CD14-positive monocyte (primary cell): Measurements from ENCODE around the gene ST3GAL4. TPM values are rescaled to one million over a fixed set of nuclear protein-coding genes. Genes with fewer than 3 reads are reported as not detected.

Source experiments
- DNase-seq, 3 donors: peaks; one replicate each; pipeline ENCODE4 v3.0.0-alpha.2; 2011 to 2022
- H2AFZ ChIP-seq: 2 replicates; pipeline ENCODE4 v1.6.0; 2012; ENCODE audit warnings: mild to moderate bottlenecking, low read depth, low read length, inconsistent platforms; ENCODE audit not compliant: insufficient read depth, poor library complexity, severe bottlenecking
- H3K27ac ChIP-seq, 2 donors: 1 replicate in 1 of 2; 2 replicates in 1 of 2; pipeline ENCODE4 v1.5.1; 2012 to 2013; ENCODE audit warnings: low read length in 2 of 2, control low read depth in 1 of 2, inconsistent platforms in 1 of 2, low read depth in 1 of 2, mild to moderate bottlenecking in 1 of 2
- H3K27me3 ChIP-seq, 2 donors: one replicate each; pipeline versions ENCODE4 v1.6.0 to v1.6.1; 2011 to 2013; ENCODE audit warnings: low read length in 2 of 2; ENCODE audit not compliant: control insufficient read depth in 2 of 2, insufficient read depth in 2 of 2
- H3K36me3 ChIP-seq, 2 donors: replicated peaks in 1 of 2; 1 replicate in 1 of 2; 2 replicates in 1 of 2; pipeline versions ENCODE4 v1.5.1 to v1.6.1; 2012 to 2013; ENCODE audit warnings: low read length in 2 of 2, control low read depth in 1 of 2, inconsistent platforms in 1 of 2, mild to moderate bottlenecking in 1 of 2; ENCODE audit not compliant: insufficient read depth in 2 of 2, control insufficient read depth in 1 of 2
- H3K4me1 ChIP-seq, 2 donors: 1 replicate in 1 of 2; 2 replicates in 1 of 2; pipeline versions ENCODE4 v1.5.1 to v1.6.1; 2012 to 2013; ENCODE audit warnings: low read length in 2 of 2, control low read depth in 1 of 2, inconsistent platforms in 1 of 2, mild to moderate bottlenecking in 1 of 2, moderate library complexity in 1 of 2; ENCODE audit not compliant: insufficient read depth in 2 of 2, control insufficient read depth in 1 of 2
- H3K4me2 ChIP-seq: replicated peaks from 2 replicates; pipeline ENCODE3; 2012; ENCODE audit warnings: low read length, moderate library complexity, mild to moderate bottlenecking; ENCODE audit not compliant: poor library complexity, severe bottlenecking; ENCODE audit errors: extremely low read depth
- H3K4me3 ChIP-seq, 3 experiments: fragments of 200-600 bp in 1 of 3; sonication (generic) in 1 of 3; replicated peaks in 1 of 3; 1 replicate in 2 of 3; 2 replicates in 1 of 3; pipeline ENCODE4 v1.5.1; 2011 to 2013; ENCODE audit warnings: low read length in 3 of 3, mild to moderate bottlenecking in 3 of 3, control low read depth in 2 of 3, low read depth in 2 of 3, inconsistent platforms in 1 of 3, moderate library complexity in 1 of 3
- H3K79me2 ChIP-seq: 2 replicates; pipeline ENCODE4 v1.6.0; 2012; ENCODE audit warnings: mild to moderate bottlenecking, control low read depth, inconsistent platforms, low read length, moderate library complexity; ENCODE audit not compliant: insufficient read depth
- H3K9ac ChIP-seq: 2 replicates; pipeline ENCODE4 v1.6.0; 2017; ENCODE audit warnings: low read length, mild to moderate bottlenecking; ENCODE audit not compliant: insufficient read depth, poor library complexity, severe bottlenecking
- H3K9me3 ChIP-seq, 2 donors: replicated peaks in 1 of 2; 1 replicate in 1 of 2; 2 replicates in 1 of 2; pipeline versions ENCODE4 v1.5.1 to v1.6.1; 2012 to 2013; ENCODE audit warnings: low read length in 2 of 2, control low read depth in 1 of 2; ENCODE audit not compliant: control insufficient read depth in 1 of 2, insufficient read depth in 1 of 2
- H4K20me1 ChIP-seq: 2 replicates; pipeline ENCODE4 v1.6.0; 2012; ENCODE audit warnings: mild to moderate bottlenecking, low read length, control low read depth, moderate library complexity; ENCODE audit not compliant: insufficient read depth
- H3K27ac Mint-ChIP-seq, 7 donors: one replicate each; pipeline ENCODE4 v1.8.0; 2020; ENCODE audit warnings: mild to moderate bottlenecking in 7 of 7, mixed read lengths in 7 of 7, moderate library complexity in 6 of 7, inconsistent platforms in 2 of 7
- H3K27me3 Mint-ChIP-seq, 3 donors: one replicate each; pipeline ENCODE4 v1.8.0; 2021 to 2022; ENCODE audit warnings: low read depth in 3 of 3, mild to moderate bottlenecking in 3 of 3, mixed read lengths in 3 of 3, moderate library complexity in 3 of 3, inconsistent platforms in 1 of 3
- H3K36me3 Mint-ChIP-seq, 2 donors: one replicate each; pipeline ENCODE4 v1.8.0; 2020; ENCODE audit warnings: mixed read lengths in 2 of 2, inconsistent platforms in 1 of 2, mild to moderate bottlenecking in 1 of 2
- H3K4me1 Mint-ChIP-seq: one replicate; pipeline ENCODE4 v1.8.0; 2020; ENCODE audit warnings: mild to moderate bottlenecking, mixed read lengths
- H3K4me3 Mint-ChIP-seq, 2 donors: one replicate each; pipeline ENCODE4 v1.8.0; 2020; ENCODE audit warnings: mild to moderate bottlenecking in 2 of 2, mixed read lengths in 2 of 2, moderate library complexity in 1 of 2
- H3K9me3 Mint-ChIP-seq, 7 donors: one replicate each; pipeline ENCODE4 v1.8.0; 2020 to 2022; ENCODE audit warnings: mixed read lengths in 7 of 7, mild to moderate bottlenecking in 6 of 7, moderate library complexity in 6 of 7, inconsistent platforms in 2 of 7
- CTCF ChIP-seq: fragments of 200-600 bp; IDR thresholded peaks from one replicate; pipeline ENCODE4 v1.8.0; 2022; ENCODE audit warnings: antibody characterized with exemption, mild to moderate bottlenecking
- WGBS: methylation state at CpG from one replicate; pipeline ENCODE4 v1.1.5; 2013; ENCODE audit warnings: missing lambda C conversion rate; ENCODE audit not compliant: insufficient coverage; 5-methylcytosine and 5-hydroxymethylcytosine counted together
- intact Hi-C, 2 donors: fragments of 100-400 bp; cut with micrococcal nuclease; formaldehyde crosslinking; loops; one replicate each; pipeline versions ENCODE4 v1.15.0 to v1.15.1; 2023
- polyA plus RNA-seq, 3 donors: library from polyadenylated mRNA; depleted of rRNA in 1 of 3; unstranded in 2 of 3; stranded (reverse) in 1 of 3; fragments of 300-500 nt in 2 of 3; fragments of >200 nt in 1 of 3; fragmentation: Illumina TruSeq in 2 of 3; gene quantifications; 1 replicate in 2 of 3; 2 replicates in 1 of 3; pipeline ENCODE4 v1.2.3, GENCODE V29; 2012 to 2021

The ST3GAL4 gene
- polyA plus RNA-seq, 3 donors: 7.8 to 14.3 (median 10.1) TPM

- peaks cover 22% of the 10 kb centered on the region for H3K4me1 Mint-ChIP-seq
- no peak for TF ChIP-seq CTCF
- intact Hi-C loops: no loop called here
- H3K27me3 Mint-ChIP-seq: peaks cover 4 to 12% (median 9%) of the 10 kb centered on the region in 3 donors
- Histone ChIP-seq H3K79me2 (no peaks in the 10 kb centered on the region), H3K4me3 (no peak overlapping the region), H3K4me2 (no peak overlapping the region), H4K20me1 (no peaks in the 10 kb centered on the region), H3K9me3 (no peaks in the 10 kb centered on the region), H3K36me3 (no peaks in the 10 kb centered on the region), H3K4me1 (peaks cover 30 to 35% of the 10 kb centered on the region in 2 donors), H3K27me3 (no peaks in the 10 kb centered on the region), H3K9ac (no peak overlapping the region), H2AFZ (no peak overlapping the region), H3K27ac (no peak overlapping the region)
- DNase-seq: no peak
- H3K9me3 Mint-ChIP-seq: peaks cover 0 to 4% (median 0%) of the 10 kb centered on the region in 7 donors
- H3K36me3 Mint-ChIP-seq: no peaks in the 10 kb centered on the region
- H3K27ac Mint-ChIP-seq: no peak overlapping the region
- WGBS: 100% methylated on average over 5 of the region's 8 CpGs
- no peak overlapping the region for H3K4me3 Mint-ChIP-seq
Observed at GRCh38 chr11:126461096-126461440, 105.6 kb downstream of the ST3GAL4 start.

GRCh38 chr11:126461996-126462395, 106.5 kb downstream of the ST3GAL4 start:
- H4K20me1 ChIP-seq: no peaks in the 10 kb centered on the region
- peaks cover 4 to 14% (median 14%) of the 10 kb centered on the region in 3 donors for H3K27me3 Mint-ChIP-seq
- no peaks in the 10 kb centered on the region for H3K27me3 ChIP-seq
- H3K4me1 ChIP-seq: peaks cover 31 to 38% of the 10 kb centered on the region in 2 donors
- DNase-seq: no peak
- H3K4me2 ChIP-seq: no peak overlapping the region
- no peaks in the 10 kb centered on the region for H3K36me3 ChIP-seq
- peaks cover 30% of the 10 kb centered on the region for H3K4me1 Mint-ChIP-seq
- no peak for TF ChIP-seq CTCF
- H3K4me3 ChIP-seq: no peak overlapping the region
- H3K36me3 Mint-ChIP-seq: no peaks in the 10 kb centered on the region
- H3K9ac ChIP-seq: no peak overlapping the region
- no peak overlapping the region for H3K4me3 Mint-ChIP-seq
- WGBS: 89% methylated on average over 5 of the region's 6 CpGs
- H3K9me3 Mint-ChIP-seq: peaks cover 0 to 4% (median 0%) of the 10 kb centered on the region in 7 donors
- no peaks in the 10 kb centered on the region for H3K79me2 ChIP-seq
- no peak overlapping the region for H2AFZ ChIP-seq
- H3K27ac Mint-ChIP-seq: no peak overlapping the region
- intact Hi-C loops: no loop called here
- H3K9me3 ChIP-seq: no peaks in the 10 kb centered on the region
- H3K27ac ChIP-seq: no peak overlapping the region
